ENCODE data around the gene GBP7.
"Not testable (repeated sequence)": the region's sequence is repeated elsewhere in the genome, so short reads cannot be mapped to it uniquely, and the experiment has no call there.

Gene GBP7

DNA sequence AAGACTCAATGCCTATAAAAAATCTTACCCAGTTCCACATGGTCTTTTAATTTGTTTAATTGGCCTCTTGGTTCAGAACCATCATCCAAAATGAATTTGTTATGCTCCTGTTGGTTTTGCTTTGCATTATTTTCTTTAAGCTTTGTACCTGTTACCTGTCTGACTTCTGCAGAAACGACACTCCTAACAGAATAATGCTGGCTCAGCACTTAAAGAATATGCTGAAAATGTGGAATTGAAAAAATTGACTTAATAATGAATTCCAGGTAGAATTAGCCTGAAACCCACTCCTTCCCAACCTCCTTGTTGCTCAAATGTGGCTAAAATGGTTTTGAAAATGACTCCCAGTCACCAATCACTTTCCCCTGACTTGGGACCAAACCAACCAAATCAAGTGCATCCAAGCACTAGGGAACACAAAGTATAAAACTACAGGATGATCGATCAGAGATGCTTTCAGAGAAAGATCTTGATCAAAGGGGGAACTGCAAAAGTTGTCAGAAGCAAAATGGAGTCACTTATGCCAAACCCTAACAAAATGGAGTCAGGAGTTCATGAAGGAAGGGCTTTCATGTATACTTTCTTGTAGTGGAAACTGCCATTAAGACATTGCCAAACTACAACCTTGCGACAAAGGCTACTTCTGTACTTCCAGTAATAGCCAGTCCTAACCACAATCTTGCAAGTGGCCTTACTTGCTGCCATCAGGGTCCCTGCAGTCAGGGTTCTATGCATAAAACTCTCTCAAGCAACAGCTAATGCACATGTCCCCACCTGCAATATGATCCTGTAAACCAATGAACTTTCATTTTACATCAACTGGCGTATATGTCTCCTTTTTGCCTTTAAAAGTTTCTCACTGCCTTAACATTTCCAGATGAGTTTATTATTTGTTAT, 5.4 kb downstream of the GBP7 start:
- DNase-seq (ENCODE audit: low read depth in 2 of 2), result no peak

GRCh38 chr1:89169166-89169565, 6.6 kb downstream of the GBP7 start:
- no peak for DNase-seq (ENCODE audit: low read depth in 2 of 2)

DNA sequence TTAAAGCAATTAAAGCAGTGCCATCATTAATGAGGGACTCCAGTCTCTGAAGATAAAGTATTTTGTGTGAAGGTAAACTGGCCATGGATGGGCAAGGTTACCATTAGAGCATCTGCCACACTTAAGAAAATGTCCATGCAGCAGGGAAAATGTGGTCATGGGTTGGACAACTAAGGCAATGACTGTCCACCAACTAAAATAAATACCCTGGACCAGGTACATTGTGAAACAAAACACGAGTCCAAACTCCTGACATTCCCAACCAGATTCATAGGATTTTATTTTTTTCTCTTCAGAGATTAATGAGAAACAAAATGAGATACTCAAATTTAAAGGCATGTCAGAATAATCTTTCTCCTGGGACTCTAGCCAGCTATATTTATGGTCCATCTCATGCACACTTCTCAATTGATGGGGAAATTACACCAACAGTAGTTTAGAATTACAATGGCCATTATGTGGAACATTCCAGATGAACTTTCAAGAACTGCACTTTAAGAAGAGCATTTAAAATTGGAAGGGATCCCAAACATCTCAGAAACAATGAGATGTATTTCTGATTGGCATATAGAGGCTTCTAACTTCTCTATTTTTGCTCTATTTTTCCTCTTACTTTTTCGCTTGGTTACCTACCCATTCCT, 8.1 kb downstream of the GBP7 start:
- DNase-seq (ENCODE audit: low read depth in 2 of 2), result no peak

GRCh38 chr1:89166705-89167104, 9.1 kb downstream of the GBP7 start:
- no peak for DNase-seq (ENCODE audit: low read depth in 2 of 2)

- DNase-seq (ENCODE audit: low read depth in 2 of 2), result no peak
Measured at GRCh38 chr1:89165811-89166210, 10.0 kb downstream of the GBP7 start.

DNA sequence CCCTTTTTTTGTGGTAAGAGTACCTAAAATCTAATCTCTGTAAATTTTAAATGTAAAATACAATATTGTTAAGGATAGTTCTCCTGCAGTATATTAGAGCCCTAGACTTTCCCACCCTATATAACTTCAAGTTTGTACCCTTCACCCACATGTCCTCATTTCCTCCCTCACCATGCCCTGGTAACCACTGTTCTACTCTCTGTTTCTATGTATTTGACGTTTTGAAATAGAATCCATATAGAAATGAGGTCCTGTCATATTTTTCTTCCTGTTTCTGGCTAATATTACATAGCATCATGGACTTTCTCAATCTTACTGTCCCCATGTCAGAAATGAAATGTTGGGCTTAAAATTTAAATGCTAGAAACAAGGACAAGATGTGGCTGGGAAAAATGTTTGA, 24.8 kb downstream of the GBP7 start:
- no peak for DNase-seq (ENCODE audit: low read depth in 2 of 2)

GRCh38 chr1:89149976-89150375, 25.8 kb downstream of the GBP7 start:
- no peak for DNase-seq (ENCODE audit: low read depth in 2 of 2)

DNA sequence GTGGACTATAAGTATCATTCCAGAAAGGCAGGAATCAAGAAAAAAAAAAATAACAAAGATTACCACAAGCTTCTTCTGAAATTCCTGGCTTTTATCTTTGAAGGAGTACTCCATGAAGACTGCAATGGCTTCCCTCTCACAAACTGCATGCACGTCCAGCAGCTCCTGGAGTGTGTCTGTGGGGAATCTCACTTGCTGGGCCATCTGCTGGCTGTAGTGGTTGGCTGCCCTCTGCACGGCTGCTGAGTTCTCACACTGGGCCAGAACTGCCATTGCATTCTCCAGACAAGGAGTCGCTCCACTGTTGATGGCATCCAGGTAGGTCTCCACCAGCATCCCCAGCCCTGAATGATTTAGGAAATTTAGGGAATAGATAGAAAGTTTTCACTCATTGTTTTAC, 26.6 kb downstream of the GBP7 start:
- no peak for DNase-seq (ENCODE audit: low read depth in 2 of 2)

- DNase-seq (ENCODE audit: low read depth in 2 of 2), result no peak
Measured at GRCh38 chr1:89147678-89148658, 27.8 kb downstream of the GBP7 start.

DNA sequence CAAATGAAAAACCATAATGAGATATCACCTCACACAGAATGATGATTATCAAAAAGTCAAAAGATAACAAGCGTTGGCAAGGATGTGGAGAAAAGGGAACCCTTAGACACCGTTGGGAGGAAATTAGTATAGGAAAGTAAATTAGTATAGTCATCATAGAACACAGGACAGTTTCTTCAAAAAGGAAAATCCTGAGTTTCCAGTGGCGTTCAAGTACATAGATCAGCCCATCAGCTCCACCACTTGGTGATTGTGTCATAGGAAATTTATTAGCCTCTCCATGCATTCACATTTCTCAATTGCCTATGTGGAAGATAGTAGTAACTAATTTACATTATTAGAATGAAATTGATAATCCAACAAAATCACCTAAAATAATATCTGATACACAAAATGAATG, 29.1 kb downstream of the GBP7 start:
- DNase-seq (ENCODE audit: low read depth in 2 of 2), result no peak

GRCh38 chr1:89143484-89143883, 32.3 kb downstream of the GBP7 start:
- DNase-seq (ENCODE audit: low read depth in 2 of 2), result no peak

DNA sequence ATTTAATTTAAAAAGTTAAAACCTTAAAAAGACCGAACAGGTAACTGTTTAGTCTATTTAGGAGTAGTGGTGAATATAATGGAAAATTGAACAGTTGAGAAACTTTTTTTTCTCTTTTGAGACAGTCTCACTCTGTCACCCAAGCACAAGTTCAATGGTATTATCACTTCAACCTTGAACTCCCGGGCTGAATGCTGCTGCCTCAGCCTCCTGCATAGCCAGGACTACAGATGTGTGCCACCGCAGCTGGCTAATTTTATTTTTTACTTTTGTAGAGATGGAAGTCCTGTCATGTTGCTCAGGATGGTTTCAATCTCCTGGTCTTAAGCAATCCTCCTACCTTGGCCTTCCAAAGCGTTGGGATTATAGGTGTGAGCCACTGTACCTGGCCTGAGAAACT, 33.6 kb downstream of the GBP7 start:
- no peak for DNase-seq (ENCODE audit: low read depth in 2 of 2)

- no peak for DNase-seq (ENCODE audit: low read depth in 2 of 2)
Measured at GRCh38 chr1:89133747-89134146, 42.1 kb downstream of the GBP7 start.

DNA sequence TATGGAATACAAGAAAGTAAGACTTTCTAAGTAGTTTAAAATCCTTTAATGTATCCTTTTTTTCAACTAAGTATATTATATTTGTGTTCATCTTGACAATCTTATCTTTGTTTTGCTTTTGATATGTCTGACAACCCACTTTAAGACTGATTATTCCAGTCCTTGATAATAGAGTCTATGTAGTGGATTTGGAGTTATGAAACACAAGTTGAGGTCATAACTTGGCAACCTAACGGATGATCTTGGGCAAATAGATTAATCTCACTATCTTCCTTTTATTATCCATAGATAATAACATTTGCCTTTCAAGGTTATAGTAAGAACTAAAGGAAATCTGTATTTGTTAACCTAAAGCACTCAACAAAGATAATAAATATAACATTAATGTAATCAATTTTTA, 45.1 kb downstream of the GBP7 start:
- DNase-seq (ENCODE audit: low read depth in 2 of 2), result no peak

DNA sequence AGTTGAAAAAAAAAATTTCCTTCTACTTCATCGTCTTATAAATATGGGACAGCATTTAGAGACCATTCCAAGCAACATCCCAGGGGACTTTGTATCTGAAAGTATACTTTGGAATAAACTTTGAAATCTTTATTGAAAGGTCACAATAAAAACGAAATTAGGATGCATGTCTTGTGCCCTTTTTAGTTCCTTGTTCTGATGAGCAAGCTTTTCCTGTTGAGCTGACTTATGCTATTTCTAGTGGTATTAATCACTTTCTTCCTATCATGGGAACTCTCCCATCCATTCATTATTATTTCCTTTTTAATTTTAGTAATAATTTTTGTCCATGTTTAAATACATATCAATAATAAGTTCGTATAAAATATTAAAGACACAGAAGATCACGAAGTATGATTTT, 45.9 kb downstream of the GBP7 start:
- DNase-seq (ENCODE audit: low read depth in 2 of 2), result no peak

DNA sequence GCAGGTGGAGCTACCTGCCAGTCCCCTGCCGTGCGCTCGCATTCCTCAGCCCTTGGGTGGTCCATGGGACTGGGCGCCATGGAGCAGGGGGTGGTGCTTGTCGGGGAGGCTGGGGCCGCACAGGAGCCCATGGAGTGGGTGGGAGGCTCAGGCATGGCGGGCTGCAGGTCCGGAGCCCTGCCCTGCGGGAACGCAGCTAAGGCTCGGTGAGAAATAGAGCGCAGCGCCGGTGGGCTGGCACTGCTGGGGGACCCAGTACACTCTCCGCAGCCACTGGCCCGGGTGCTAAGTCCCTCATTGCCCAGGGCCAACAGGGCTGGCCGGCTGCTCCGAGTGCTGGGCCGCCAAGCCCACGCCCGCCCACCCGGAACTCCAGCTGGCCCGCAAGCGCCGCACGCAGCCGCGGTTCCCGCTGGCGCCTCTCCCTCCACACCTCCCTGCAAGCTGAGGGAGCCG, 47.8 kb downstream of the GBP7 start:
- not testable (repeated sequence) for DNase-seq (ENCODE audit: low read depth in 2 of 2)

DNA sequence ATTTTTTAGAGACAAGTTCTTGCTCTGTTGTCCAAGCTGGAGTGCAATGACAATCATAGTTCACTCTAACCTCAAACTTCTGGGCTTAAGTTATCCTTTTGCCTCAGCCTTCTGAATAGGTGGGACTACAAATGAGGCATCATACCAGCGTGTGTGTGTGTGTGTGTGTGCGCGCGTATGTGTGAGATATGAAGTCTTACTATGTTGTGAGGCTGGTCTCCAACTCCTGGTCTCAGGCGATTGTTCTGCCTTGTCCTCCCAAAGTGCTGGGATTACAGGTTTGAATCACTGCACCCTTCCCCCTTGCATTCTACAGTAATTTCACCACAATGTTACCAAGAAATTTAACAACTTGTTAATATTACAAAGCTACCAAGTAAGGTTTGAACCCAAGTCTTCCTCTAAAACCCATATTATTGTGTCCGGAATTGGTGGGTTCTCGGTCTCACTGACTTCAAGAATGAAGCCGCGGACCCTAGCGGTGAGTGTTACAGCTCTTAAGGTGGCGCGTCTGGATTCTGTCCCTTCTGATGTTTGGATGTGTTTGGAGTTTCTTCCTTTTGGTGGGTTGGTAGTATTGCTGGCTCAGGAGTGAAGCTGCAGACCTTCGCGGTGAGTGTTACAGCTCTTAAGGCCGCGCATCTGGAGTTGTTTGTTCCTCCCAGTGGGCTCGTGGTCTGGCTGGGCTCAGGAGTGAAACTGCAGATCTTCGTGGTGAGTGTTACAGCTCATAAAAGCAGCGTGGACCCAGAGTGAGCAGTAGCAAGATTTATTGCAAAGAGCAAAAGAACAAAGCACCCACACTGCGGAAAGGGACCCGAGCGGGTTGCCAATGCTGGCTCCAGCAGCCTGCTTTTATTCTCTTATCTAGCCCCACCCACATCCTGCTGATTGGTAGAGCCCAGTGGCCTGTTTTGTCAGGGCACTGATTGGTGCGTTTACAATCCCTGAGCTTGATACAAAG, 48.9 kb downstream of the GBP7 start:
- peak; percentile 47 to 75 for DNase-seq (ENCODE audit: low read depth in 2 of 2)

DNA sequence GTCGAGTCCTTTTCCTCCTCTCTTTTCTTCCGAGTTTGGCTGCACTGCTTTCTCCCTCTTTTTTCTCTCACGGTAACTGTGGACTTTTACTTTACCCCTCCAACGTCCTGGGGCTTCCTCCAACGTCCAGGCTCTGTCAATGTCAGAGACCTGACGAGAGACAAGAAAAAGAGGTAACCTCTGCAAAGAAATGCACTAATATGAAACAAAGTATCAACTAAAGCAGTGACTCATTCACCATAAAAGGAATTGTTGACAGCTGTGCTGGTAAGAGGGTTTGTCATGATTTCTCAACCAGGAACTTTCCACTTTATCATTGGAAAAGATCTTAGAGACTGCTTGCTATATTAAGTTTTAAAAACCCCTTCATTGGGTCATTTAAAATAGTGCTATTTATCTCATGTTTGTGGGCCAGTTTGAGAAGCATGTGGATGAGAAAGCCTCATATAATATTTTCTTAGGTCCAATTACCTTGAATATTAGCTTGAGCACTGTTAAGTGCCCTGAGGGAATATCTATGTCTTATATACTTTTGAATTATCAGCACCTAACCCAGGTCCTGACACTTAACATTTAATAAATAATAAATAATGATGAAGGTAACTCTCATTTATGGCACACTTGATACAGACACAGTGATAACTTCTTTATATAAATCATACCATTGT, 49.8 kb downstream of the GBP7 start, which contains the start of gene GBP2:
TSS of gene GBP2 (minus strand) at position 202 of the 668 bp plus-strand sequence. CDS start 4,148 bp downstream, outside the sequence.
- no peak for DNase-seq (ENCODE audit: low read depth in 2 of 2)

DNA sequence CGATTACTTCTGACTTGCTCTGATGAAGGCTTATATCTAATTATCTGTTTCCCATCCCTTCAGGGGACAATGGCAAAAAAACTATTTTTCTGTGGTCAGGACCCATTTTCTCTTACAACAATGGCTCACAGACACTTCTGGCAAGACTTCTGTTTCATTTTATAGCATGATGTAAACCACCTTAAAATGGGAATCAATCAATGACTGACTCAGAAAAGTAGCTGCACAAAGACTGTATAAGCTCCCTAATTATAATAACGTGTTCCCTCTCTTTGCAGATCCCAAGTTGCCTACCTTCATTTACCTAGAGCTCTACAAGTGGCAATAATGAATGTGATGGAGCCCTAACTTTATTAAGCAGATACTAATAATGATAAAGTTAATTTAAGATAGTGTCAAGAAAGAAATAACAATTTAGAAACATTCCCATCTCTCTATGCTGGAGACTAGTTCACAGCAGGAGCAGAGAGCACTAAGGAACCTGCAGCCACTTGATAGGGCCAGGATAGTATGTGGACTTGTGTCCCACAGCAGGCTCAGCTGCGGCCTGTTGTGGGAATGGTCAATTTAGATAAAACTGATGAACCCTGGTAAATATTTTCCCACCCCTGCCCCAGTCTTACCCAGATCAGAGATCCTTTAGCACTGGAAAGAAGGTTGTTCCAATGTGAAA, 50.4 kb downstream of the GBP7 start:
- no peak for DNase-seq (ENCODE audit: low read depth in 2 of 2)

GRCh38 chr1:89121641-89122040, 54.2 kb downstream of the GBP7 start:
- DNase-seq (ENCODE audit: low read depth in 2 of 2), result no peak
